Activated CD4-positive, alpha-beta T cell treated with anti-CD3 and anti-CD28 coated beads, Interleukin-2, amount 10 ng/mL, durations not matched to agents 24 days and 14 days (primary cell): ENCODE data around the gene MLXIP. TPM values are rescaled to one million over a fixed set of nuclear protein-coding genes. Genes with fewer than 3 reads are reported as not detected.

Experiments
- DNase-seq: peaks from one replicate; pipeline ENCODE4 v3.0.0; 2022
- H3K27ac Mint-ChIP-seq: one replicate; pipeline ENCODE4 v1.8.0; 2022; ENCODE audit warnings: mild to moderate bottlenecking, mixed read lengths
- H3K27me3 Mint-ChIP-seq: one replicate; pipeline ENCODE4 v1.8.0; 2022; ENCODE audit warnings: mixed read lengths
- H3K36me3 Mint-ChIP-seq: one replicate; pipeline ENCODE4 v1.8.0; 2022; ENCODE audit warnings: low read depth, mild to moderate bottlenecking, mixed read lengths
- H3K4me1 Mint-ChIP-seq: one replicate; pipeline ENCODE4 v1.8.0; 2021; ENCODE audit warnings: mixed read lengths
- H3K4me3 Mint-ChIP-seq: one replicate; pipeline ENCODE4 v1.8.0; 2022; ENCODE audit warnings: mild to moderate bottlenecking, moderate library complexity, mixed read lengths
- H3K9me3 Mint-ChIP-seq: one replicate; pipeline ENCODE4 v1.8.0; 2021; ENCODE audit warnings: mixed read lengths
- intact Hi-C: fragments of 100-400 bp; cut with micrococcal nuclease; formaldehyde crosslinking; loops from one replicate; pipeline ENCODE4 v1.15.1; 2023
- total RNA-seq: library from RNA; stranded (reverse); gene quantifications from 2 replicates; pipeline ENCODE4 v1.2.3, GENCODE V29; 2022

The MLXIP gene
- total RNA-seq, 1 donor from 2014 or later = 47.6 TPM

- Mint-ChIP-seq H3K27ac (no peak overlapping the region), H3K4me3 (no peak overlapping the region), H3K9me3 (no peaks in the 10 kb centered on the region), H3K36me3 (peaks cover 26% of the 10 kb centered on the region), H3K4me1 (no peaks in the 10 kb centered on the region), H3K27me3 (no peaks in the 10 kb centered on the region)
- intact Hi-C loops = no loop called here
- DNase-seq = no peak
Observed at GRCh38 chr12:122139266-122139665, 60.7 kb downstream of the MLXIP start.

DNA sequence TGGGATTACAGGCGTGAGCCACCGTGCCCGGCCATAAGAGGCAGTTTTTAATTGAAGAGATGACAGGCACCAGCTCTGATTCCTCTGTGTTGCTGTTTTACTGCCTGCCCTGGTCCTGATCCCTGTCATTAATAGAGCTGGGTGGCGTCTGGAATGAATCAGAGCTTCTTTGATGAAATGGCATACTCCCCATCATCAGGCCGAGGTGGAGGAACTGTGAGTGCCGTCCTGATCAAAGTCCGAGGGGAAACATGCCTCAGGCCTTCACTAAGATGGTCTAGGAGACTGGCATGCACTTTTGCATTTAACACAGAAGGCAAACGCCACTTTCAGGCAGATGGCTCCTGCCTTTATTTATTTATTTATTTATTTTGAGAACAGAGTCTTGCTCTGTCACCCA is 61.4 kb downstream of the MLXIP start:
- Mint-ChIP-seq H3K36me3 (peaks cover 24% of the 10 kb centered on the region), H3K4me1 (no peaks in the 10 kb centered on the region), H3K27ac (no peak overlapping the region), H3K4me3 (no peak overlapping the region), H3K9me3 (no peaks in the 10 kb centered on the region), H3K27me3 (no peaks in the 10 kb centered on the region)
- intact Hi-C loops = no loop called here
- DNase-seq = no peak

DNA sequence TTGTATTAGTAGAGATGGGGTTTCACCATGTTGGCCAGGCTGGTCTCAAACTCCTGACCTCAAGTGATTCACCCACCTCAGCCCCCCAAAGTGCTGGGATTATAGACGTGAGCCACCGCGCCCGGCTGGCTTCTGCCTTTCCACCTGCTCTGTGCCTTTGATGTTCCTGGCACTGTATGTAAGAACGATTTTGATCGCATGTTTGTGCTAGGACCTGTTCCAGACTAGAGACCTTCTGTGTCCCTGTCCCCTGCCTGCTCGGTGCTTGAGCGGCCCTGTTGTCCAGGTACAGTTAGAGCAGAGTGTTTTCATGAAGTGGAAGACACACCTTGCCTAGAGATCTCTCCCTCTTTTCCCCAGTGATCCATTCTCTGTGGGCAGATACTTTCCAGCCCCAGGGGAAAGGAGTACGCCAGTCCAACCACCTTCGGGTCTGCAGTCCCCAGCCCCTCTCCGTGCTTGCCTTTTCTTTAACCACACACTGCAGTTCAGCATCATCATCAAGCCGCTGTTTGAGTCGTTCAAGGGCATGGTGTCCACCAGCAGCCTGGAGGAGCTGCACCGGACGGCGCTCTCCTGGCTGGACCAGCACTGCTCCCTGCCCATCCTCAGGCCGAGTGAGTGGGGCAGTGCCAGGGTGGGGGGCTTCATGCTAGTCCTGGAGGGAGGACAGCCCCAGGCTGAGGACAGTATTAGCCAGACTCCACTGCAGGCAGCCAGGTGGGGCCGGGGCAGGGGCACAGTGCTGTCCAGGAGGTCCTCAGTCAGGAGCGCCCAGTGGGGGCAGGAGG is 62.1 kb downstream of the MLXIP start:
- no peaks in the 10 kb centered on the region for H3K4me1 Mint-ChIP-seq
- intact Hi-C loops = no loop called here
- no peaks in the 10 kb centered on the region for H3K9me3 Mint-ChIP-seq
- H3K4me3 Mint-ChIP-seq = no peak overlapping the region
- H3K27me3 Mint-ChIP-seq = no peaks in the 10 kb centered on the region
- H3K27ac Mint-ChIP-seq = no peak overlapping the region
- DNase-seq = no peak
- H3K36me3 Mint-ChIP-seq = peaks cover 20% of the 10 kb centered on the region

- Mint-ChIP-seq H3K27me3 (no peaks in the 10 kb centered on the region), H3K4me3 (no peak overlapping the region), H3K9me3 (no peaks in the 10 kb centered on the region), H3K4me1 (no peaks in the 10 kb centered on the region), H3K27ac (no peak overlapping the region), H3K36me3 (peaks cover 20% of the 10 kb centered on the region)
- DNase-seq = no peak
- intact Hi-C loops = no loop called here
Observed at GRCh38 chr12:122141911-122142725, 63.6 kb downstream of the MLXIP start.

GRCh38 chr12:122142857-122143256 is 64.3 kb downstream of the MLXIP start:
- Mint-ChIP-seq H3K4me1 (no peaks in the 10 kb centered on the region), H3K36me3 (peaks cover 20% of the 10 kb centered on the region), H3K27ac (no peak overlapping the region), H3K27me3 (no peaks in the 10 kb centered on the region), H3K9me3 (no peaks in the 10 kb centered on the region), H3K4me3 (no peak overlapping the region)
- no peak for DNase-seq
- intact Hi-C loops = no loop called here

DNA sequence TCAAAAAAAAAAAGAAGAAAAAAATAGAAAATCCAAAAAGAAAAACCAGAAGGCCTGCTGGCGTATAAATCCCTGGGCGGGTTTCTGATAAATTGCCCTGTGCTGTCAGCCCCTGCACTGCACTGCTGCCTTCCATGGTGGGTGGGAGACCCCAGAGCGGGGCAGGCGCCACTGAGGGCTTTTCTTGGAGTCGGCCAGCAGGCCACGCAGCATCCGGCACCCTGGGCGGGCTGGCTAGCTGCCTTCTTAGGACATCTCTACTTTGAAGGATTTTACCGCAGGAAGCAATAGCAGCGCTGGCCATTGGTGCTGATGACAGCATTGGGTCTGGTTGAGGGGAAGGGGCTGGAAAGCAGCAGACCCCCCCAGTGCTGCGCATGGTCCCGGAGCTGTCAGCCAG is 66.3 kb downstream of the MLXIP start:
- H3K27me3 Mint-ChIP-seq = no peaks in the 10 kb centered on the region
- H3K27ac Mint-ChIP-seq = no peak overlapping the region
- intact Hi-C loops = no loop called here

DNA sequence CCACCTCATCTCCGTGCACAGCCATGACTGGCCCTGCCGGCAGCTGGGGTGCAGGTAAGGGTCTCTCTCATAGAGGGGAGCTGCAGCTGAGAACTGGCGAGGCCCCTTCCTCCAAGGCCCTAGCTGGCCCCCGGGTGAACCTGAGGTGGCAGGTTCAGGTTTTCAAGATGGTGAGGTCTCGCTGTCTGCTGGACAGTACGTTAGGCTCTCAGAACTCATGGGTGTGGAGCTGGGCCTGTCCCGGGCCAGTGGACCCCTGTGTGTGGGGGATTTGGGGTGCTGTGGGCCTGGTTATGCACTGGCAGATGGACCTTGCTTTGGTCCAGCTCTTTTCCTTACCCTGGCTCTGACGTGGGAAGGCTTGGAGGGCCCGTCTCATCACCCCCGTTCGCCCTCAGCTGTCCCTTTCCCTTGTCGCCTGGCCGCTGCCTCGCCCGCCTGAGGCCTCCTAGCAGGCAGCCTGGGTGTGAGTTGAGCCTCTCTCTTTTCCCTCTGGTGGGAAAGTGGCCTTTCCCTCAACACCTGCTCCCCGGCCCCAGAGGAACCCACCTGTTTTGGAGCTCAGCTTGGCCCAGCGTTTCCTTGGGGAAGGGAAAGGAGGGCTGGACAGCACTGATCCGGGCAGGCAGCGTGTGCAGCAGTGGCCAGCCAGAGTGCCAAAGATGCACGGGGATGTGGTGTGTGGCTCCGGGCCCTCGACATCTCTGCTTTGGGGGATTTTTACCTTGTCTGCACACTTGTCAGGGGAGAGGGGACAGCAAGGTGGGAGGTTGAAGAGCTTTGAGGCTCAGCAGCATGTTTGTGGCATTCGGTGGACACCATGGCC is 67.2 kb downstream of the MLXIP start:
- Mint-ChIP-seq H3K27me3 (peaks cover 5% of the 10 kb centered on the region), H3K4me3 (no peak overlapping the region), H3K9me3 (no peaks in the 10 kb centered on the region), H3K4me1 (no peaks in the 10 kb centered on the region), H3K27ac (no peak overlapping the region), H3K36me3 (peaks cover 11% of the 10 kb centered on the region)
- intact Hi-C loops = no loop called here
- DNase-seq = no peak

More for the DNA sequence above, 66.3 kb downstream of the MLXIP start:
- DNase-seq = no peak
- Mint-ChIP-seq H3K4me1 (no peaks in the 10 kb centered on the region), H3K9me3 (no peaks in the 10 kb centered on the region), H3K36me3 (peaks cover 14% of the 10 kb centered on the region), H3K4me3 (no peak overlapping the region)

DNA sequence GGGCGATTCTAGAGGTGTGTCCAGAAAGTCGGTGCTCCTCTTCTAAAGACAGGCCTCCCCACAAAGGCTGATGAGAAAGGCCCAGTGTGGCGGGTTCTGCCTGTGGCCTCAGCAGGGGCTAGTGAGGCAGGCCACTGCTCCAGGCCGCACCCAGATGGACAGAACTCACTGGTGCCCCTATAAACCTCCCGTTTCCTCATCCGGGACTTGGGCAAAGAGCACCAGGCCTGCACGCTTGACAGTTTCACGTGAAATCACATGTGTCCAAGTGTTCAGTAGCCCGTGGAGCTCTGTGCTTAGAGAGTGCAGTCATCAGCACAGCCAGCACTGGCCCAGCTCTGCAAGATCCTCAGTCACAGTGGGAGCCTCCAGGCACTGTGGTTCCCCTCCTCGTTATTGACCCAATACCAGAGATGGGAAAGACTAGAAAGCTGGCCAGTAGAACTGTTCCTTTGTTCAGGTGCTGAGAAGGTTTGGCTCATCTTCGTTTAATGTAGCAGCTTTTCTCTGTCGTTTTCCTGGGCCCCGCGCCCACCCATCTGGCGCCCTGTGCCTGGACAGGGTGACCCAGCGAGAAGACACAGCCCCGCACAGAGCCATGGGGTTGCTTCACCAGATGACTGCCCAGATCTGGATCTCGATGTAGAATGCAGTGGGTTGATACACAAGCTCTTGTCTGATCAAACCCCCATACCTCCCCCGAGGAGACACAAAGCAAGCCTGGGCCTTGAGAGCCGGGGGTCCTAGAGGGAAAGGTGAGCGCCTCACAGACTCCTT is 69.1 kb downstream of the MLXIP start:
- H3K9me3 Mint-ChIP-seq = no peaks in the 10 kb centered on the region
- intact Hi-C loops = no loop called here
- no peak overlapping the region for H3K4me3 Mint-ChIP-seq
- no peaks in the 10 kb centered on the region for H3K4me1 Mint-ChIP-seq
- no peak overlapping the region for H3K27ac Mint-ChIP-seq
- peaks cover 8% of the 10 kb centered on the region for H3K27me3 Mint-ChIP-seq
- no peak for DNase-seq
- peaks cover 5% of the 10 kb centered on the region for H3K36me3 Mint-ChIP-seq

GRCh38 chr12:122148657-122149056 is 70.1 kb downstream of the MLXIP start:
- DNase-seq = no peak
- no peaks in the 10 kb centered on the region for H3K4me1 Mint-ChIP-seq
- no peak overlapping the region for H3K27ac Mint-ChIP-seq
- no peaks in the 10 kb centered on the region for H3K9me3 Mint-ChIP-seq
- H3K27me3 Mint-ChIP-seq = peaks cover 8% of the 10 kb centered on the region
- H3K36me3 Mint-ChIP-seq = peaks cover 4% of the 10 kb centered on the region
- H3K4me3 Mint-ChIP-seq = no peak overlapping the region
- intact Hi-C loops = no loop called here

DNA sequence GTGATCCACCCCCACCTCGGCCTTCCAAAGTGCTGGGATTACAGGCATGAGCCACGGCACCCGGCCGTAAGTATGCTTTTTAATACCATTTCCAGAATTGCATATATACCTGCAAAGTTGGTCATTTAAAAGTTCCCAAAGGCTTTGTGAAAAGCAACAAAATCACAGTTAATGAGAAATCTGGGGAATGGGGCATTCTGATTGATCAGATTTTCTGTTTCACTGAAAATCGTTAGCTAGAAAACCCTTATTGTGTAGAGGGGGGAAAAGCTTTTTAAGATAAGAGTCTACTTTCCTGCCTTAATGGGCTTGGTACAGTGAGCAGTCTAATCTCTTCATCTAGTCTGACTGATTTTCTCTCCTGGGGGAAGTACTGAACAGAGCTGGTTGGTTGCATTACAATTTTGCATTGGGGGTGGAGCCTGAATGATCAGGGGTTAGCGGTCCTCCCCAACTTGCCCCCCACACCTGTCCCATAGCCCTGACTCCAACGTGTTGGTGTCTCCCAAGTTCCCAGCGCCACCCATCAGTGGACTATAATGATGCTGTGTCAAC is 71.6 kb downstream of the MLXIP start:
- no peaks in the 10 kb centered on the region for H3K4me1 Mint-ChIP-seq
- no peak overlapping the region for H3K27ac Mint-ChIP-seq
- no peak overlapping the region for H3K4me3 Mint-ChIP-seq
- H3K9me3 Mint-ChIP-seq = no peaks in the 10 kb centered on the region
- no peaks in the 10 kb centered on the region for H3K36me3 Mint-ChIP-seq
- intact Hi-C loops = no loop called here
- peaks cover 8% of the 10 kb centered on the region for H3K27me3 Mint-ChIP-seq
- DNase-seq = no peak

- no peak for DNase-seq
- intact Hi-C loops = no loop called here
- no peaks in the 10 kb centered on the region for H3K9me3 Mint-ChIP-seq
- H3K36me3 Mint-ChIP-seq = no peaks in the 10 kb centered on the region
- peaks cover 8% of the 10 kb centered on the region for H3K27me3 Mint-ChIP-seq
- no peak overlapping the region for H3K4me3 Mint-ChIP-seq
- H3K27ac Mint-ChIP-seq = no peak overlapping the region
- H3K4me1 Mint-ChIP-seq = no peaks in the 10 kb centered on the region
Observed at GRCh38 chr12:122152754-122153153, 74.2 kb downstream of the MLXIP start.

GRCh38 chr12:122155705-122156104 is 77.1 kb downstream of the MLXIP start:
- Mint-ChIP-seq H3K4me3 (no peak overlapping the region), H3K27ac (no peak overlapping the region), H3K4me1 (no peaks in the 10 kb centered on the region), H3K27me3 (peaks cover 5% of the 10 kb centered on the region), H3K36me3 (no peaks in the 10 kb centered on the region), H3K9me3 (no peaks in the 10 kb centered on the region)
- intact Hi-C loops = no loop called here
- no peak for DNase-seq

DNA sequence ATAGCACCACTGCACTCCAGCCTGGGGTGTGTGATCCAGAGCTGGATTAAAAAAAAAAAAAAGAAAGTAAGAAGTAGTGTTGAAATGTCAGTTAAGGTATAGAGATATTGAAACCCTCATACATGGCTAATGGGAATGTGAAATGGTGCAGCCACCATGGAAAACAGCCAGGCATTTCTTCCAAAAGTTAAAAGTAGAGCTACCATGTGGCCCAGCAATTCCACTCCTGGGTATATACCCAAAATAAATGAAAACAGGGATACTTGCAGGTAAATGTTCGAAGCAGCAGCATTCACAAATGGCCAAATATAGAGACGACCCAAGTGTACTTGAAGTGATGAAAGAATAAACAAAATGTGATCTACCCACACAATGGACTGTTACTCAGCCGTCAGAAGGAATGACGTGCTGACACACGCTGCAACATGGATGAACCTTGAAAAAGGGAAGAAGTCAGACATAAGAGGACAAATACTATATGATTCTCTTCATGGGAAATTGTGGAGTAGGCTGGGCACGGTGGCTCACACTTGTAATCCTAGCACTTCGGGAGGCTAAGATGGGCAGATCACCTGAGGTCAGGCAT is 80.2 kb downstream of the MLXIP start:
- no peak for DNase-seq
- H3K4me1 Mint-ChIP-seq = peaks cover 6% of the 10 kb centered on the region
- no peak overlapping the region for H3K4me3 Mint-ChIP-seq
- H3K27me3 Mint-ChIP-seq = peaks cover 2% of the 10 kb centered on the region
- intact Hi-C loops = no loop called here
- no peaks in the 10 kb centered on the region for H3K9me3 Mint-ChIP-seq
- H3K36me3 Mint-ChIP-seq = no peaks in the 10 kb centered on the region
- no peak overlapping the region for H3K27ac Mint-ChIP-seq
